ENCODE results near the gene USP40. TPM values are rescaled to one million over a fixed set of nuclear protein-coding genes. Genes with fewer than 3 reads are reported as not detected.

Gene USP40
- total and polyA plus RNA-seq, 5 donors from 2014 or later = 2.7 to 17.2 (median 5.4) TPM

GRCh38 chr2:233435436-233436190 lies 131.0 kb downstream of the USP40 start:
- ATAC-seq (ENCODE audit: low read depth in 2 of 2) = no peak
- H3K9me3 Mint-ChIP-seq = no peaks in the 10 kb centered on the region

GRCh38 chr2:233434666-233435330 lies 131.8 kb downstream of the USP40 start:
- Mint-ChIP-seq H3K9me3 (no peaks in the 10 kb centered on the region), H3K36me3 (peaks cover 47% of the 10 kb centered on the region), H3K4me1 (peaks cover 4 to 32% (median 13%) of the 10 kb centered on the region in 4 donors), H3K4me3 (no peak overlapping the region), H3K27me3 (no peaks in the 10 kb centered on the region), H3K27ac (peak overlapping the region; percentile 10 to 51 (median 48))
- no peaks in the 10 kb centered on the region for H3K27me3 ChIP-seq (ENCODE audit: control insufficient read depth, insufficient read depth, low read length)
- H3K36me3 ChIP-seq (ENCODE audit: control insufficient read depth, insufficient read depth, low read length) = peaks cover 52% of the 10 kb centered on the region
- H3K4me1 ChIP-seq (ENCODE audit: control insufficient read depth, insufficient read depth, low read length, poor library complexity, severe bottlenecking) = no peaks in the 10 kb centered on the region
- H3K4me3 ChIP-seq (ENCODE audit: low read depth, low read length) = no peak overlapping the region
- H3K27ac ChIP-seq (ENCODE audit: insufficient read depth, low read length, poor library complexity, severe bottlenecking) = no peak overlapping the region
- DNase-seq (no peak), ATAC-seq (ENCODE audit: low read depth in 2 of 2) (no peak)
- no peaks in the 10 kb centered on the region for H3K9me3 ChIP-seq (ENCODE audit: control insufficient read depth in 2 of 2, low read length in 2 of 2)

More at GRCh38 chr2:233435436-233436190, 131.0 kb downstream of the USP40 start:
- Histone ChIP-seq H3K27me3 (ENCODE audit: control insufficient read depth, insufficient read depth, low read length) (no peaks in the 10 kb centered on the region), H3K4me1 (ENCODE audit: control insufficient read depth, insufficient read depth, low read length, poor library complexity, severe bottlenecking) (no peaks in the 10 kb centered on the region), H3K36me3 (ENCODE audit: control insufficient read depth, insufficient read depth, low read length) (peaks cover 60% of the 10 kb centered on the region), H3K4me3 (ENCODE audit: low read depth, low read length) (no peak overlapping the region), H3K9me3 (ENCODE audit: control insufficient read depth in 2 of 2, low read length in 2 of 2) (no peaks in the 10 kb centered on the region), H3K27ac (ENCODE audit: insufficient read depth, low read length, poor library complexity, severe bottlenecking) (no peak overlapping the region)
- peak overlapping the region in 1 of 3 donors; percentile 51 for H3K27ac Mint-ChIP-seq
- H3K36me3 Mint-ChIP-seq = peaks cover 43% of the 10 kb centered on the region
- H3K4me3 Mint-ChIP-seq = peak overlapping the region in 1 of 4 donors; percentile 38
- H3K4me1 Mint-ChIP-seq = peaks cover 0 to 25% (median 8%) of the 10 kb centered on the region in 4 donors
- DNase-seq = no peak
- no peaks in the 10 kb centered on the region for H3K27me3 Mint-ChIP-seq

GRCh38 chr2:233433794-233434193 lies 132.8 kb downstream of the USP40 start:
- Mint-ChIP-seq H3K36me3 (peaks cover 45% of the 10 kb centered on the region), H3K4me1 (peaks cover 6 to 42% (median 21%) of the 10 kb centered on the region in 4 donors), H3K27ac (no peak overlapping the region)

GRCh38 chr2:233433029-233433428 lies 133.6 kb downstream of the USP40 start:
- Histone ChIP-seq H3K4me3 (ENCODE audit: low read depth, low read length) (no peak overlapping the region), H3K4me1 (ENCODE audit: control insufficient read depth, insufficient read depth, low read length, poor library complexity, severe bottlenecking) (peaks cover 5% of the 10 kb centered on the region), H3K9me3 (ENCODE audit: control insufficient read depth in 2 of 2, low read length in 2 of 2) (no peaks in the 10 kb centered on the region), H3K36me3 (ENCODE audit: control insufficient read depth, insufficient read depth, low read length) (peaks cover 36% of the 10 kb centered on the region), H3K27me3 (ENCODE audit: control insufficient read depth, insufficient read depth, low read length) (no peaks in the 10 kb centered on the region), H3K27ac (ENCODE audit: insufficient read depth, low read length, poor library complexity, severe bottlenecking) (no peak overlapping the region)
- peaks cover 6 to 50% (median 22%) of the 10 kb centered on the region in 4 donors for H3K4me1 Mint-ChIP-seq
- H3K27ac Mint-ChIP-seq = peak overlapping the region; percentile 20 to 88 (median 73)
- DNase-seq (no peak), ATAC-seq (ENCODE audit: low read depth in 2 of 2) (no peak)
- no peaks in the 10 kb centered on the region for H3K27me3 Mint-ChIP-seq
- peaks cover 43% of the 10 kb centered on the region for H3K36me3 Mint-ChIP-seq
- no peaks in the 10 kb centered on the region for H3K9me3 Mint-ChIP-seq
- H3K4me3 Mint-ChIP-seq = no peak overlapping the region

More at GRCh38 chr2:233433794-233434193, 132.8 kb downstream of the USP40 start:
- H3K9me3 Mint-ChIP-seq = no peaks in the 10 kb centered on the region
- H3K27me3 Mint-ChIP-seq = no peaks in the 10 kb centered on the region
- ATAC-seq (ENCODE audit: low read depth in 2 of 2) = no peak
- no peaks in the 10 kb centered on the region for H3K27me3 ChIP-seq (ENCODE audit: control insufficient read depth, insufficient read depth, low read length)
- no peak for DNase-seq
- no peaks in the 10 kb centered on the region for H3K4me1 ChIP-seq (ENCODE audit: control insufficient read depth, insufficient read depth, low read length, poor library complexity, severe bottlenecking)
- H3K4me3 Mint-ChIP-seq = no peak overlapping the region
- no peaks in the 10 kb centered on the region for H3K9me3 ChIP-seq (ENCODE audit: control insufficient read depth in 2 of 2, low read length in 2 of 2)
- H3K4me3 ChIP-seq (ENCODE audit: low read depth, low read length) = no peak overlapping the region
- peaks cover 44% of the 10 kb centered on the region for H3K36me3 ChIP-seq (ENCODE audit: control insufficient read depth, insufficient read depth, low read length)
- no peak overlapping the region for H3K27ac ChIP-seq (ENCODE audit: insufficient read depth, low read length, poor library complexity, severe bottlenecking)

- H3K9me3 Mint-ChIP-seq = peaks cover 0 to 3% (median 0%) of the 10 kb centered on the region in 7 donors
Measured at GRCh38 chr2:233430651-233431050, 135.9 kb downstream of the USP40 start.

GRCh38 chr2:233430081-233430480 lies 136.5 kb downstream of the USP40 start:
- peaks cover 57% of the 10 kb centered on the region for H3K36me3 Mint-ChIP-seq
- peaks cover 0 to 3% (median 0%) of the 10 kb centered on the region in 7 donors for H3K9me3 Mint-ChIP-seq
- peak overlapping the region in 2 of 3 donors; percentile 0 to 41 for H3K27ac Mint-ChIP-seq
- Histone ChIP-seq H3K27ac (ENCODE audit: insufficient read depth, low read length, poor library complexity, severe bottlenecking) (no peak overlapping the region), H3K36me3 (ENCODE audit: control insufficient read depth, insufficient read depth, low read length) (peaks cover 11% of the 10 kb centered on the region), H3K4me1 (ENCODE audit: control insufficient read depth, insufficient read depth, low read length, poor library complexity, severe bottlenecking) (peaks cover 5% of the 10 kb centered on the region), H3K9me3 (ENCODE audit: control insufficient read depth in 2 of 2, low read length in 2 of 2) (no peaks in the 10 kb centered on the region), H3K27me3 (ENCODE audit: control insufficient read depth, insufficient read depth, low read length) (no peaks in the 10 kb centered on the region), H3K4me3 (ENCODE audit: low read depth, low read length) (no peak overlapping the region)
- no peak overlapping the region for H3K4me3 Mint-ChIP-seq
- no peaks in the 10 kb centered on the region for H3K27me3 Mint-ChIP-seq
- H3K4me1 Mint-ChIP-seq = peaks cover 20 to 76% (median 42%) of the 10 kb centered on the region in 4 donors
- no peak for ATAC-seq (ENCODE audit: low read depth in 2 of 2)
- DNase-seq = no peak

More at GRCh38 chr2:233430651-233431050, 135.9 kb downstream of the USP40 start:
- peak overlapping the region in 2 of 3 donors; percentile 41 to 52 for H3K27ac Mint-ChIP-seq
- H3K4me1 ChIP-seq (ENCODE audit: control insufficient read depth, insufficient read depth, low read length, poor library complexity, severe bottlenecking) = peaks cover 5% of the 10 kb centered on the region
- no peaks in the 10 kb centered on the region for H3K27me3 ChIP-seq (ENCODE audit: control insufficient read depth, insufficient read depth, low read length)
- peaks cover 16% of the 10 kb centered on the region for H3K36me3 ChIP-seq (ENCODE audit: control insufficient read depth, insufficient read depth, low read length)
- H3K27me3 Mint-ChIP-seq = no peaks in the 10 kb centered on the region
- no peak overlapping the region for H3K4me3 ChIP-seq (ENCODE audit: low read depth, low read length)
- ATAC-seq (ENCODE audit: low read depth in 2 of 2) = no peak
- no peaks in the 10 kb centered on the region for H3K9me3 ChIP-seq (ENCODE audit: control insufficient read depth in 2 of 2, low read length in 2 of 2)
- no peak overlapping the region for H3K4me3 Mint-ChIP-seq
- DNase-seq = no peak
- H3K27ac ChIP-seq (ENCODE audit: insufficient read depth, low read length, poor library complexity, severe bottlenecking) = no peak overlapping the region
- peaks cover 17 to 72% (median 39%) of the 10 kb centered on the region in 4 donors for H3K4me1 Mint-ChIP-seq
- peaks cover 59% of the 10 kb centered on the region for H3K36me3 Mint-ChIP-seq

GRCh38 chr2:233429175-233429897 lies 137.2 kb downstream of the USP40 start:
- no peak for ATAC-seq (ENCODE audit: low read depth in 2 of 2)
- H3K27ac ChIP-seq (ENCODE audit: insufficient read depth, low read length, poor library complexity, severe bottlenecking) = no peak overlapping the region

More at GRCh38 chr2:233429175-233429897, 137.2 kb downstream of the USP40 start:
- peaks cover 51% of the 10 kb centered on the region for H3K36me3 Mint-ChIP-seq
- DNase-seq = no peak
- peak overlapping the region in 3 of 4 donors; percentile 26 to 43 (median 33) for H3K4me3 Mint-ChIP-seq
- H3K27ac Mint-ChIP-seq = peak overlapping the region; percentile 46 to 71 (median 65)
- peaks cover 4% of the 10 kb centered on the region for H3K36me3 ChIP-seq (ENCODE audit: control insufficient read depth, insufficient read depth, low read length)
- no peak overlapping the region for H3K4me3 ChIP-seq (ENCODE audit: low read depth, low read length)
- H3K4me1 Mint-ChIP-seq = peaks cover 20 to 75% (median 43%) of the 10 kb centered on the region in 4 donors
- H3K9me3 ChIP-seq (ENCODE audit: control insufficient read depth in 2 of 2, low read length in 2 of 2) = no peaks in the 10 kb centered on the region
- peaks cover 0 to 3% (median 0%) of the 10 kb centered on the region in 7 donors for H3K9me3 Mint-ChIP-seq
- peaks cover 5% of the 10 kb centered on the region for H3K4me1 ChIP-seq (ENCODE audit: control insufficient read depth, insufficient read depth, low read length, poor library complexity, severe bottlenecking)
- H3K27me3 Mint-ChIP-seq = no peaks in the 10 kb centered on the region
- H3K27me3 ChIP-seq (ENCODE audit: control insufficient read depth, insufficient read depth, low read length) = no peaks in the 10 kb centered on the region

Data from CD4-positive, CD25-positive, alpha-beta regulatory T cell (primary cell).